WTC11 (cell line): ENCODE data around the gene VCL. TPM values are rescaled to one million over a fixed set of nuclear protein-coding genes. Genes with fewer than 3 reads are reported as not detected.
A peak's percentile ranks its signal among the peaks of the same experiment; 100 is the strongest.

Source experiments
- ATAC-seq: fragments of 200-7000 bp; cut with Tn5 transposase; 2 replicates; pipeline ENCODE4 v1.10.0; 2021; ENCODE audit warnings: mild to moderate bottlenecking, moderate library complexity
- CTCF ChIA-PET: fragments of 300-600 bp; sonication (Branson Sonifier 250); formaldehyde crosslinking; loops from one replicate; lab custom pipeline; 2021; ENCODE audit warnings: antibody characterized with exemption; lab: Charles Lee
- POLR2A ChIA-PET: fragments of 350-600 bp; sonication (Branson Sonifier 250); formaldehyde crosslinking; loops from one replicate; lab custom pipeline; 2021; ENCODE audit warnings: antibody characterized with exemption; lab: Charles Lee
- DNase-seq: peaks from one replicate; pipeline ENCODE4 v3.0.0; 2021; ENCODE audit warnings: low spot score
- H3K27ac Mint-ChIP-seq: 2 replicates; pipeline ENCODE4 v1.8.0; 2021; ENCODE audit warnings: mixed read lengths
- H3K27me3 Mint-ChIP-seq: 2 replicates; pipeline ENCODE4 v1.8.0; 2021; ENCODE audit warnings: low read depth, mild to moderate bottlenecking, moderate library complexity, mixed read lengths
- H3K36me3 Mint-ChIP-seq: 2 replicates; pipeline ENCODE4 v1.8.0; 2021; ENCODE audit warnings: mixed read lengths
- H3K4me1 Mint-ChIP-seq: 2 replicates; pipeline ENCODE4 v1.8.0; 2022; ENCODE audit warnings: mixed read lengths
- H3K4me3 Mint-ChIP-seq: 2 replicates; pipeline ENCODE4 v1.8.0; 2021; ENCODE audit warnings: mild to moderate bottlenecking, moderate library complexity, mixed read lengths
- H3K9me3 Mint-ChIP-seq: 2 replicates; pipeline ENCODE4 v1.8.0; 2021; ENCODE audit warnings: mixed read lengths
- KAT7 ChIP-seq: sonication (generic); formaldehyde crosslinking; IDR thresholded peaks from 2 replicates; pipeline ENCODE4 v1.8.1; 2023; ENCODE audit warnings: missing genetic modification reagents, mild to moderate bottlenecking, borderline replicate concordance
- TEAD4 ChIP-seq: sonication (generic); formaldehyde crosslinking; IDR thresholded peaks from 2 replicates; pipeline ENCODE4 v1.8.0; 2022; ENCODE audit warnings: mild to moderate bottlenecking, missing genetic modification reagents
- ZNF263 ChIP-seq: sonication (generic); formaldehyde crosslinking; IDR thresholded peaks from 2 replicates; pipeline ENCODE4 v1.8.1; 2022; ENCODE audit warnings: low read depth, mild to moderate bottlenecking, moderate library complexity, missing genetic modification reagents
- ZNF671 ChIP-seq: fragments of 250-450 bp; sonication (Bioruptor Pico); IDR thresholded peaks from 2 replicates; pipeline ENCODE4 v1.8.0; 2021; ENCODE audit warnings: mild to moderate bottlenecking
- total RNA-seq: library from RNA; stranded (reverse); gene quantifications from 3 replicates; pipeline ENCODE4 v1.2.3, GENCODE V29; 2021
- TF ChIP-seq, protein P1 (sequence below): sonication (generic); formaldehyde crosslinking; IDR thresholded peaks from 2 replicates; pipeline ENCODE4 v1.8.1; 2022; ENCODE audit warnings: missing genetic modification reagents, borderline replicate concordance
- TF ChIP-seq, protein P2 (sequence below): sonication (generic); formaldehyde crosslinking; IDR thresholded peaks from 2 replicates; pipeline ENCODE4 v1.8.1; 2022; ENCODE audit warnings: low read depth, mild to moderate bottlenecking, moderate library complexity, missing genetic modification reagents, borderline replicate concordance
- TF ChIP-seq, protein P3 (sequence below): fragments of 250-450 bp; sonication (Bioruptor Pico); IDR thresholded peaks from 2 replicates; pipeline ENCODE4 v1.9.0; 2021; ENCODE audit warnings: mild to moderate bottlenecking, borderline replicate concordance
- TF ChIP-seq, protein P4 (sequence below): fragments of 200-600 bp; IDR thresholded peaks from 2 replicates; pipeline ENCODE4 v1.8.0; 2022; ENCODE audit warnings: antibody characterized with exemption
- TF ChIP-seq, protein P5 (sequence below): sonication (generic); formaldehyde crosslinking; IDR thresholded peaks from 2 replicates; pipeline ENCODE4 v1.8.1; 2023; ENCODE audit warnings: mild to moderate bottlenecking, missing genetic modification reagents
- TF ChIP-seq, protein P6 (sequence below): fragments of 250-450 bp; sonication (Bioruptor Pico); IDR thresholded peaks from 2 replicates; pipeline ENCODE4 v1.9.0; 2021; ENCODE audit warnings: moderate library complexity, mild to moderate bottlenecking, inconsistent platforms, borderline replicate concordance
- TF ChIP-seq, protein P7 (sequence below): sonication (generic); formaldehyde crosslinking; IDR thresholded peaks from 2 replicates; pipeline ENCODE4 v1.8.0; 2022; ENCODE audit warnings: mild to moderate bottlenecking, missing genetic modification reagents

VCL gene
- total RNA-seq, 1 experiment from 2014 or later = 225 TPM

DNA sequence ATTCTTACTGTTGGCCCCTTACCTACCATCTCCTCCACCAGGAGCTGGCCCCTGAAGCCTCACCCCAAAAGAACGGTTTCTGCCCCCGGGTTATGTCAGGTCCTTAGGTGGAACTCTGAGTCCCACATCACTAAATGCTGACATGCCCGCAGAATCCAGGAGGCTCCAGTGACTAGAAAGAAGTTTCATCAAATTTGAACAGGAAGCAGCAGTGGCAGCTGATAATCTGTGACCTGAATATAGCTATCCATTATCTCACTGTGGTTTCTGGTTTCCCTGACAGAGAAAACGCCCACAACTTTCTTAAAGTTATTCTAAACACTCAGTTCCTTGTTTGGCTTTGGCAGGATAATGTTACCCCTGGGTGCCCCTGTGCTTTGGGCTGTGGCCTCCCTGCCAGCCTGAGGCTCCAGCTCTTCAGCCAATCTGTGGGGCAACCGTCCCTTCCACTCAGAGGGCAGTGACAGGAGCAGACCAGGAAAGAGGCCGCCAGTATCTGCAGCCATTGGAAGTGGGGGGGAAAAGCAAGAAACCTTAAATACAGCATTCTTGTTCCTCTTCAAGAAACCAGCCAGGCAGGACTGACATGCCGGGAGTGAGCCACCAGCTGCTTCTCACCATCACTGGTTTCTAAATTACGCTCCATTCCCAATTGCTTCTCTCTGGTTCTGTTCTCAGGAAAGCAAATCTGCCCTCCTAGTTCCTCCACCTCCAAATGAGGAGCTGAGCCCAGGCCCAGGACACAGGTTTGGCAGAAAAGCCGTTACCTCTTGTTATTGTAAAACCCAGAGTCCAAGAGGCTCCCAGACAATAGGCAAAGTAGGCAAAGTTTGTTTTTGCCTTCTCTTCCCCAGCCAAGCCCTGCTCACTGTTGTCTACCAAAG lies 41.2 kb upstream of the VCL start (continued):
- TF ChIP-seq, protein P1, sequence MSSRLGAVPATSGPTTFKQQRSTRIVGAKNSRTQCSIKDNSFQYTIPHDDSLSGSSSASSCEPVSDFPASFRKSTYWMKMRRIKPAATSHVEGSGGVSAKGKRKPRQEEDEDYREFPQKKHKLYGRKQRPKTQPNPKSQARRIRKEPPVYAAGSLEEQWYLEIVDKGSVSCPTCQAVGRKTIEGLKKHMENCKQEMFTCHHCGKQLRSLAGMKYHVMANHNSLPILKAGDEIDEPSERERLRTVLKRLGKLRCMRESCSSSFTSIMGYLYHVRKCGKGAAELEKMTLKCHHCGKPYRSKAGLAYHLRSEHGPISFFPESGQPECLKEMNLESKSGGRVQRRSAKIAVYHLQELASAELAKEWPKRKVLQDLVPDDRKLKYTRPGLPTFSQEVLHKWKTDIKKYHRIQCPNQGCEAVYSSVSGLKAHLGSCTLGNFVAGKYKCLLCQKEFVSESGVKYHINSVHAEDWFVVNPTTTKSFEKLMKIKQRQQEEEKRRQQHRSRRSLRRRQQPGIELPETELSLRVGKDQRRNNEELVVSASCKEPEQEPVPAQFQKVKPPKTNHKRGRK = no peak
- TF ChIP-seq, protein P2, sequence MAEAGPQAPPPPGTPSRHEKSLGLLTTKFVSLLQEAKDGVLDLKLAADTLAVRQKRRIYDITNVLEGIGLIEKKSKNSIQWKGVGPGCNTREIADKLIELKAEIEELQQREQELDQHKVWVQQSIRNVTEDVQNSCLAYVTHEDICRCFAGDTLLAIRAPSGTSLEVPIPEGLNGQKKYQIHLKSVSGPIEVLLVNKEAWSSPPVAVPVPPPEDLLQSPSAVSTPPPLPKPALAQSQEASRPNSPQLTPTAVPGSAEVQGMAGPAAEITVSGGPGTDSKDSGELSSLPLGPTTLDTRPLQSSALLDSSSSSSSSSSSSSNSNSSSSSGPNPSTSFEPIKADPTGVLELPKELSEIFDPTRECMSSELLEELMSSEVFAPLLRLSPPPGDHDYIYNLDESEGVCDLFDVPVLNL (CRISPR knock-in tag) = no peak
- TF ChIP-seq TEAD4 (CRISPR knock-in tag) (no peak), KAT7 (CRISPR knock-in tag) (no peak), ZNF263 (no peak)
- TF ChIP-seq, protein P3, sequence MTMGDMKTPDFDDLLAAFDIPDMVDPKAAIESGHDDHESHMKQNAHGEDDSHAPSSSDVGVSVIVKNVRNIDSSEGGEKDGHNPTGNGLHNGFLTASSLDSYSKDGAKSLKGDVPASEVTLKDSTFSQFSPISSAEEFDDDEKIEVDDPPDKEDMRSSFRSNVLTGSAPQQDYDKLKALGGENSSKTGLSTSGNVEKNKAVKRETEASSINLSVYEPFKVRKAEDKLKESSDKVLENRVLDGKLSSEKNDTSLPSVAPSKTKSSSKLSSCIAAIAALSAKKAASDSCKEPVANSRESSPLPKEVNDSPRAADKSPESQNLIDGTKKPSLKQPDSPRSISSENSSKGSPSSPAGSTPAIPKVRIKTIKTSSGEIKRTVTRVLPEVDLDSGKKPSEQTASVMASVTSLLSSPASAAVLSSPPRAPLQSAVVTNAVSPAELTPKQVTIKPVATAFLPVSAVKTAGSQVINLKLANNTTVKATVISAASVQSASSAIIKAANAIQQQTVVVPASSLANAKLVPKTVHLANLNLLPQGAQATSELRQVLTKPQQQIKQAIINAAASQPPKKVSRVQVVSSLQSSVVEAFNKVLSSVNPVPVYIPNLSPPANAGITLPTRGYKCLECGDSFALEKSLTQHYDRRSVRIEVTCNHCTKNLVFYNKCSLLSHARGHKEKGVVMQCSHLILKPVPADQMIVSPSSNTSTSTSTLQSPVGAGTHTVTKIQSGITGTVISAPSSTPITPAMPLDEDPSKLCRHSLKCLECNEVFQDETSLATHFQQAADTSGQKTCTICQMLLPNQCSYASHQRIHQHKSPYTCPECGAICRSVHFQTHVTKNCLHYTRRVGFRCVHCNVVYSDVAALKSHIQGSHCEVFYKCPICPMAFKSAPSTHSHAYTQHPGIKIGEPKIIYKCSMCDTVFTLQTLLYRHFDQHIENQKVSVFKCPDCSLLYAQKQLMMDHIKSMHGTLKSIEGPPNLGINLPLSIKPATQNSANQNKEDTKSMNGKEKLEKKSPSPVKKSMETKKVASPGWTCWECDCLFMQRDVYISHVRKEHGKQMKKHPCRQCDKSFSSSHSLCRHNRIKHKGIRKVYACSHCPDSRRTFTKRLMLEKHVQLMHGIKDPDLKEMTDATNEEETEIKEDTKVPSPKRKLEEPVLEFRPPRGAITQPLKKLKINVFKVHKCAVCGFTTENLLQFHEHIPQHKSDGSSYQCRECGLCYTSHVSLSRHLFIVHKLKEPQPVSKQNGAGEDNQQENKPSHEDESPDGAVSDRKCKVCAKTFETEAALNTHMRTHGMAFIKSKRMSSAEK (CRISPR knock-in tag) = no peak
- TF ChIP-seq, protein P4, sequence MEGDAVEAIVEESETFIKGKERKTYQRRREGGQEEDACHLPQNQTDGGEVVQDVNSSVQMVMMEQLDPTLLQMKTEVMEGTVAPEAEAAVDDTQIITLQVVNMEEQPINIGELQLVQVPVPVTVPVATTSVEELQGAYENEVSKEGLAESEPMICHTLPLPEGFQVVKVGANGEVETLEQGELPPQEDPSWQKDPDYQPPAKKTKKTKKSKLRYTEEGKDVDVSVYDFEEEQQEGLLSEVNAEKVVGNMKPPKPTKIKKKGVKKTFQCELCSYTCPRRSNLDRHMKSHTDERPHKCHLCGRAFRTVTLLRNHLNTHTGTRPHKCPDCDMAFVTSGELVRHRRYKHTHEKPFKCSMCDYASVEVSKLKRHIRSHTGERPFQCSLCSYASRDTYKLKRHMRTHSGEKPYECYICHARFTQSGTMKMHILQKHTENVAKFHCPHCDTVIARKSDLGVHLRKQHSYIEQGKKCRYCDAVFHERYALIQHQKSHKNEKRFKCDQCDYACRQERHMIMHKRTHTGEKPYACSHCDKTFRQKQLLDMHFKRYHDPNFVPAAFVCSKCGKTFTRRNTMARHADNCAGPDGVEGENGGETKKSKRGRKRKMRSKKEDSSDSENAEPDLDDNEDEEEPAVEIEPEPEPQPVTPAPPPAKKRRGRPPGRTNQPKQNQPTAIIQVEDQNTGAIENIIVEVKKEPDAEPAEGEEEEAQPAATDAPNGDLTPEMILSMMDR = no peak
- TF ChIP-seq, protein P5, sequence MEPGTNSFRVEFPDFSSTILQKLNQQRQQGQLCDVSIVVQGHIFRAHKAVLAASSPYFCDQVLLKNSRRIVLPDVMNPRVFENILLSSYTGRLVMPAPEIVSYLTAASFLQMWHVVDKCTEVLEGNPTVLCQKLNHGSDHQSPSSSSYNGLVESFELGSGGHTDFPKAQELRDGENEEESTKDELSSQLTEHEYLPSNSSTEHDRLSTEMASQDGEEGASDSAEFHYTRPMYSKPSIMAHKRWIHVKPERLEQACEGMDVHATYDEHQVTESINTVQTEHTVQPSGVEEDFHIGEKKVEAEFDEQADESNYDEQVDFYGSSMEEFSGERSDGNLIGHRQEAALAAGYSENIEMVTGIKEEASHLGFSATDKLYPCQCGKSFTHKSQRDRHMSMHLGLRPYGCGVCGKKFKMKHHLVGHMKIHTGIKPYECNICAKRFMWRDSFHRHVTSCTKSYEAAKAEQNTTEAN (CRISPR knock-in tag) = no peak
- TF ChIP-seq, protein P6, sequence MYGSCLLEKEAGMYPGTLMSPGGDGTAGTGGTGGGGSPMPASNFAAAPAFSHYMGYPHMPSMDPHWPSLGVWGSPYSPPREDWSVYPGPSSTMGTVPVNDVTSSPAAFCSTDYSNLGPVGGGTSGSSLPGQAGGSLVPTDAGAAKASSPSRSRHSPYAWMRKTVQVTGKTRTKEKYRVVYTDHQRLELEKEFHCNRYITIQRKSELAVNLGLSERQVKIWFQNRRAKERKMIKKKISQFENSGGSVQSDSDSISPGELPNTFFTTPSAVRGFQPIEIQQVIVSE = no peak

DNA sequence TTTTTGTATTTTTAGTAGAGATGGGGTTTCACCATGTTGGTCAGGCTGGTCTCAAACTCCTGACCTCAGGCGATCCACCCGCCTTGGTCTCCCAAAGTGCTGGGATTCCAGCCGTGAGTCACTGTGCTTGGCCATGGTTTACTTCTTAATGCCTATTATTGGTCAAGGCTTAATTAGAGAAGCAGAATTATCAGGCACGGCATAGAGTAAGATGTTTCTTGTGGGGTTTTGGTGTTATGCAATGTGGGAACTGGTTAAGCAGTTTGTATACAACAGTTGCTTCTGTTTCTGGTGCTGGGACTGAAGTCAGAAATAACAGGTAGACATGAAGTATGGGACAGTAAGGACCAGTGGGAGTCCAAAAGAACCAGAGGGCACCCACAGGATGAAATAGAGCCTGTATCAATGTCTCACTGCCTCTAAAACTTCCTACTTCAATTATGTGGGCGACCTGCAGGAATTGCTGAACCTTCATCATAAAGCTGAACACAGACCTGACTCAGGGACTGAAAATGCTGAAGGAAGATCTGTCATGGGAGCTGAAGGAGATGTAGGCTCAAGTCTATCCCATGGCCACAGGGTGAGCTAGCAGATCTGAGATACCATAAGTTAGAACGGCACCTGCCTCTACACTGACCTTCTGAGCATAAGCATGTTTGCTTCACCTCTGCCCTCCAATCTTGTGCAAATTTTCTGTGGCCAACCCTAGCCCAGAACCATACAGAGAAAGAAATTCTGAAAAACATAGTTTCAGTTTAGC lies 38.3 kb upstream of the VCL start:
- CTCF ChIA-PET = interaction anchor here (3.5 to 3.9 kb wide), 2 partner anchors 19 to 74 kb away, joined by 11 to 15 read pairs; no protein-coding TSS in a partner anchor
- POLR2A ChIA-PET = no interaction called here
- Mint-ChIP-seq H3K27ac (peak overlapping the region; percentile 15; the same call in 1 of the 2 replicates), H3K9me3 (no peaks in the 10 kb centered on the region), H3K36me3 (no peaks in the 10 kb centered on the region), H3K4me3 (no peak overlapping the region), H3K4me1 (peaks cover 21% of the 10 kb centered on the region), H3K27me3 (no peaks in the 10 kb centered on the region)
- DNase-seq = no peak
- TF ChIP-seq, protein P7, sequence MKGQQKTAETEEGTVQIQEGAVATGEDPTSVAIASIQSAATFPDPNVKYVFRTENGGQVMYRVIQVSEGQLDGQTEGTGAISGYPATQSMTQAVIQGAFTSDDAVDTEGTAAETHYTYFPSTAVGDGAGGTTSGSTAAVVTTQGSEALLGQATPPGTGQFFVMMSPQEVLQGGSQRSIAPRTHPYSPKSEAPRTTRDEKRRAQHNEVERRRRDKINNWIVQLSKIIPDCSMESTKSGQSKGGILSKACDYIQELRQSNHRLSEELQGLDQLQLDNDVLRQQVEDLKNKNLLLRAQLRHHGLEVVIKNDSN (CRISPR knock-in tag) = no peak
- no peak for TF ChIP-seq ZNF671 (CRISPR knock-in tag)
- ATAC-seq = no peak
